Measurements from ENCODE around the gene TANGO6.

The TANGO6 gene

DNA sequence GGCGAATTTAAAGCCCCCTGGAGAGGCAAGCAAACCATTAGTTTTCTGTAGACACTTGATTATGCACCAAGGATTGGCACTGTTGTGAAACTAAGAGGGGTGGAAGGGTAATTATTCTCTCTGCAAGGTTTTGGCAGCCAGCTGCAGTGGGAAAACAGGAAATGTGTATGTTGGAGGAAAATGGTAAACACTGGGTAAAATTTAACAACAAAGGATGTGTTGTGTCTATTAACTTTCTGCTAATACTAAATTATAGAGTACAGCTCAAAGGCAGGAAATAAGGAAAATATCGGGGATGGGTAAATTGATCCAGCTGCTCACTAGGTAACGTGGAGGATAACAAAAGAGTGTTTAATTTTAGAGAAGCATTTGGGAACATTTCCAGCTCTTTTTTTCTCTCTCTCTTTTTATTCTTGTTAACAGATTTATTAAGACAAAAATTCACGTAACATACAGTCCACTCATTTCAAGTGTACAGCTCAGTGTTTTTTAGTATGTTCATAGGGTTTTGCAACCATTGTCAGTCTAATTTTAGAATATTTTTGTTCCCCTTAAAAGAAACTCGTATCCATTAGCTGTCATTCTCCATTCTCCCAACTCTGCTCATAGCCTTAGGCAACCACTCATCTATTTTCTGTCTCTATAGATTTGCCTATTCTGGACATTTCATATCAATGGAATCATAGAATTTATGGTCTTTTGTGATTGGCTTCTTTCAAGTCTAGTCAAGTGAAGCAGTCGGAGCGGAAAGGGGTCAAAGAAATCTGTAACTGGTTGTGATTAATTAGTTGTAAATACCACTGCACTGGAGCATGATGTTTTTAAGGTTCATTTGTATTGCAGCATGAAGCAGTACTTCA is 41.8 kb downstream of the TANGO6 start:
- H3K27me3 Mint-ChIP-seq (ENCODE audit: low read depth): no peaks in the 10 kb centered on the region
- H3K27ac Mint-ChIP-seq: no peak overlapping the region

DNA sequence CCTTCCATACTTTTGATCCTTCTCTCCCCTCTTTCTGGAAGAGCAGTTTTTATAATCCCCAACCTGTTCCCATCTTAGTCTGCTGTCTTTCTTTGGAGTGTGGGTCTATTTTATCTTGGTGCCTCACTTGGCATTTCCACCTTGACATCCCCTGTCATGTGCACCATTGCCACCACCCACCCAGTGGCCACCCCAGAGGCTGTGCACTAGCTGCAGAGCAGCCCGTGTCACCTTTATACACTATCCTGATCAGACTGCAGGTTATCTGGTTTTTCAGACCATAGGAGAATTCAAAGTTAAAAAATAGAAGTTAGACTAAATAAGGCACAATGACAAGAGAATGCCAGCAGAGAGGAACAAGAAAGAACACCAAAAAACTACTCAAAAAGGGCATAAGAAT is 43.8 kb downstream of the TANGO6 start:
- H3K4me1 Mint-ChIP-seq (ENCODE audit: low read depth): no peaks in the 10 kb centered on the region
- H3K9me3 Mint-ChIP-seq: no peaks in the 10 kb centered on the region
- H3K4me3 Mint-ChIP-seq: no peak overlapping the region
- DNase-seq (ENCODE audit: low spot score): no peak
- H3K27ac Mint-ChIP-seq: no peak overlapping the region
- no peaks in the 10 kb centered on the region for H3K27me3 Mint-ChIP-seq (ENCODE audit: low read depth)
- H3K36me3 Mint-ChIP-seq (ENCODE audit: low read depth): peaks cover 5% of the 10 kb centered on the region

More for the DNA sequence above, 41.8 kb downstream of the TANGO6 start:
- Mint-ChIP-seq H3K4me1 (ENCODE audit: low read depth) (no peaks in the 10 kb centered on the region), H3K9me3 (no peaks in the 10 kb centered on the region), H3K4me3 (no peak overlapping the region), H3K36me3 (ENCODE audit: low read depth) (peaks cover 11% of the 10 kb centered on the region)
- no peak for DNase-seq (ENCODE audit: low spot score)

GRCh38 chr16:68889508-68890150 is 46.3 kb downstream of the TANGO6 start:
- Mint-ChIP-seq H3K27ac (no peak overlapping the region), H3K4me3 (no peak overlapping the region), H3K36me3 (ENCODE audit: low read depth) (peaks cover 4% of the 10 kb centered on the region), H3K4me1 (ENCODE audit: low read depth) (no peaks in the 10 kb centered on the region), H3K27me3 (ENCODE audit: low read depth) (no peaks in the 10 kb centered on the region), H3K9me3 (no peaks in the 10 kb centered on the region)
- no peak for DNase-seq (ENCODE audit: low spot score)

DNA sequence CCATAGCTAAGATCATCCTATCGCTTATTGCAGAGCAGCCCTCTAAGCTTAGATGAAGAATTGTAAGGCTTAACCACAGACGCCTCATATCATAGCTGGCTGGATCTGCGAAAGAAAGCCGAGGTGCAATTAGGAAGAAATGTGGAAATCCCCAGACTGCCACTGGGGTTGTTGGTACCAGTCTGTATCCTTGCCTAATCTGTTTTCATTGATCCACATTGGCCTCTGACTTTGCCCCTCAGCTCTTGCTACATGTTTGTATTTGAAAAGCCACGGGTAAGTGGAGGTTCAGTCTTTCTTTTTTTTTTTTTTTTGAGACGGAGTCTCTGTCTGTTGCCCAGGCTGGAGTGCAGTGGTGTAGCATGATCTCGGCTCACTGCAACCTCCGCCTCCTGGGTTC is 48.9 kb downstream of the TANGO6 start:
- DNase-seq (ENCODE audit: low spot score): no peak
- Mint-ChIP-seq H3K36me3 (ENCODE audit: low read depth) (peaks cover under 1% of the 10 kb centered on the region), H3K27me3 (ENCODE audit: low read depth) (no peaks in the 10 kb centered on the region), H3K9me3 (no peaks in the 10 kb centered on the region), H3K4me3 (no peak overlapping the region), H3K27ac (no peak overlapping the region), H3K4me1 (ENCODE audit: low read depth) (no peaks in the 10 kb centered on the region)

- no peak overlapping the region for H3K27ac Mint-ChIP-seq
- no peaks in the 10 kb centered on the region for H3K4me1 Mint-ChIP-seq (ENCODE audit: low read depth)
- no peak for DNase-seq (ENCODE audit: low spot score)
- no peaks in the 10 kb centered on the region for H3K36me3 Mint-ChIP-seq (ENCODE audit: low read depth)
- no peaks in the 10 kb centered on the region for H3K9me3 Mint-ChIP-seq
- H3K4me3 Mint-ChIP-seq: no peak overlapping the region
- H3K27me3 Mint-ChIP-seq (ENCODE audit: low read depth): no peaks in the 10 kb centered on the region
These were observed 49.6 kb downstream of the TANGO6 start for GRCh38 chr16:68892898-68893297.

- H3K36me3 Mint-ChIP-seq (ENCODE audit: low read depth): no peaks in the 10 kb centered on the region
- no peak for DNase-seq (ENCODE audit: low spot score)
- H3K4me3 Mint-ChIP-seq: no peak overlapping the region
- no peaks in the 10 kb centered on the region for H3K27me3 Mint-ChIP-seq (ENCODE audit: low read depth)
- H3K4me1 Mint-ChIP-seq (ENCODE audit: low read depth): no peaks in the 10 kb centered on the region
- H3K27ac Mint-ChIP-seq: no peak overlapping the region
- no peaks in the 10 kb centered on the region for H3K9me3 Mint-ChIP-seq
These were observed 50.7 kb downstream of the TANGO6 start for GRCh38 chr16:68893710-68894705.

DNA sequence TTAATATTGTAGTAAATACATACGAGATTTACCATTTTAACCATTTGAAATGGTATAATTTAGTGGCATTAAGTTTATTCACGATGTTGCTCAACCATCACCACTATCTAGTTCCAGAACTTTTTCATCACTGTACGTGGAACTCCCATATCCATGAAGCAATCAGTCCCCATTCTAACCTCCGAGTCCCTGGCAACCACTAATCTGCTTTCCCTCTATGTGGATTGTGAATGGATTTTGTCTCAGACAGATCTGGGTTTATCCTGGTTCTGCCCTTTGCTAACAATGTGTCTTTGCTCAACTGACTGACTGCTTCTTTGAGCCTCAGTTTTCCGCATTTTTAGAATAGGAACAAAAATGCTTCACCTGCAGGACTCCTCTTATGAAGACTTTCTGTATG is 51.4 kb downstream of the TANGO6 start:
- no peak for DNase-seq (ENCODE audit: low spot score)
- Mint-ChIP-seq H3K36me3 (ENCODE audit: low read depth) (no peaks in the 10 kb centered on the region), H3K27ac (no peak overlapping the region), H3K27me3 (ENCODE audit: low read depth) (no peaks in the 10 kb centered on the region), H3K4me3 (no peak overlapping the region), H3K4me1 (ENCODE audit: low read depth) (no peaks in the 10 kb centered on the region), H3K9me3 (no peaks in the 10 kb centered on the region)

DNA sequence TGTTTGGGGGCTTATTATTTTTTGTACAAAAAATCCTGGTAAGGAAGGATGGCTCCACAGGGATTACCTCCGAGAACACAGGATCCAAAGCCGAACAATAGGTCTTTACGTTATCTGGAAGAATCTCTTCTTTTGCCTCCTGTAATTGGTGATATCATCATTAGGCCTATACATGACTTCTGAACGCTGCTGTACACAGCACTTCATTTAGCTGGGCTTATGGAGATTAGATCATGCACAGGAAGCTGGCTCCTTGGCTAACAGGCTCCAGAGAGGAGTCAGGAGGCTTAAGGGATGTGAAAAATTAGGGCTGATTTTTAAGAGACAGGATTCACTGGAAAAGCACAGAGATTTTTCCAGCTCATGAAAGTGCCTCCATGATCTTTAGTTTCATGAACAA is 54.7 kb downstream of the TANGO6 start:
- H3K36me3 Mint-ChIP-seq (ENCODE audit: low read depth): peaks cover 6% of the 10 kb centered on the region
- no peaks in the 10 kb centered on the region for H3K9me3 Mint-ChIP-seq
- H3K27me3 Mint-ChIP-seq (ENCODE audit: low read depth): no peaks in the 10 kb centered on the region
- no peaks in the 10 kb centered on the region for H3K4me1 Mint-ChIP-seq (ENCODE audit: low read depth)
- no peak for DNase-seq (ENCODE audit: low spot score)
- H3K27ac Mint-ChIP-seq: no peak overlapping the region
- H3K4me3 Mint-ChIP-seq: no peak overlapping the region

- no peaks in the 10 kb centered on the region for H3K27me3 Mint-ChIP-seq (ENCODE audit: low read depth)
These were observed 56.7 kb downstream of the TANGO6 start for GRCh38 chr16:68900009-68900408.

DNA sequence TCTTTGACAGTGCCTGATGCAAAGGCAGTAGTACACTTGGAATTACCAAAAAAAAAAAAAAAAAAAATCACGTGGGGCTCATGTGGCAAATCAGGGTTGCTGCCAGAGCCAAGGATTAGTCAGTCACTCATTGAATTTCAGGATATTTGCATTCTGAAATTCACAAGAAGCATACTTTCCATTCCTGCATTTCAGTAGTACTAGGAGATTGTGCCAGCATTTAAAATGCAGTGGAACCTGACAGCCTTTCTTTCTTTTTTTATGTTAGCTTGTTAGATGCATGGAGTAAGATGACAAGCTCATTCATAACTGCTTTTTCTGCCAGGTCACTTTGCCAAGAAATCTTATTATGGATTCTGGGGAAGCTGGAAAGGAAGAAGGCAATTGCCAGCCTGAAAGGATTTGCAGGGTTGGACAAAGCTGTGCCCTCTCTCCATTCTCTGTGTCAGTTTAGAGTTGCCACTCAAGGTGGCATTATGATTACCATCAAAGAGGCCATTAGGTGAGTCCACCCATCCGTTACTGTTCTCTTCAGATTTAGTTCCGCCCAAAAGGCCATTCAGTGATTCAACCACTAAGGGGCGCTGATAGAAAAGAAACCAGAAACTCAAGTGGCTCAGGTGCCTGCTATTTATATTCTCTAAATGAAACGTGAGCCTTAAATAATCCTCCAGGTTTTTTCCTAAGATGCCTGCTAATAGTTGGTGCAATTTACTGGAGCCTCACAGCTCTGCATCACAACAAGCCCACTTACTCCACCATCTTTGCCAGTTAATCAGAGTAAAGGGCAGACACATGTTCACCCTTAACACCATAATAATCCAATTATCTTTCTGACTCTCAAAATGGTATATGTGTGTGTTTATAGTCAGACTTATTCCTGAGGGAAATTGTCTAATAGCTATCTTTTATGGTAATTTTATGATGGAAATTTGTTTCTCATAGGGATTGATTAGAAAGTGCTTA is 59.0 kb downstream of the TANGO6 start:
- Mint-ChIP-seq H3K4me1 (ENCODE audit: low read depth) (no peaks in the 10 kb centered on the region), H3K27ac (no peak overlapping the region), H3K27me3 (ENCODE audit: low read depth) (no peaks in the 10 kb centered on the region), H3K36me3 (ENCODE audit: low read depth) (peaks cover 6% of the 10 kb centered on the region), H3K9me3 (no peaks in the 10 kb centered on the region), H3K4me3 (no peak overlapping the region)
- no peak for DNase-seq (ENCODE audit: low spot score)

More at GRCh38 chr16:68900009-68900408, 56.7 kb downstream of the TANGO6 start:
- H3K36me3 Mint-ChIP-seq (ENCODE audit: low read depth): peaks cover 6% of the 10 kb centered on the region
- H3K4me1 Mint-ChIP-seq (ENCODE audit: low read depth): no peaks in the 10 kb centered on the region
- no peak for DNase-seq (ENCODE audit: low spot score)
- H3K4me3 Mint-ChIP-seq: no peak overlapping the region
- H3K27ac Mint-ChIP-seq: no peak overlapping the region
- no peaks in the 10 kb centered on the region for H3K9me3 Mint-ChIP-seq

DNA sequence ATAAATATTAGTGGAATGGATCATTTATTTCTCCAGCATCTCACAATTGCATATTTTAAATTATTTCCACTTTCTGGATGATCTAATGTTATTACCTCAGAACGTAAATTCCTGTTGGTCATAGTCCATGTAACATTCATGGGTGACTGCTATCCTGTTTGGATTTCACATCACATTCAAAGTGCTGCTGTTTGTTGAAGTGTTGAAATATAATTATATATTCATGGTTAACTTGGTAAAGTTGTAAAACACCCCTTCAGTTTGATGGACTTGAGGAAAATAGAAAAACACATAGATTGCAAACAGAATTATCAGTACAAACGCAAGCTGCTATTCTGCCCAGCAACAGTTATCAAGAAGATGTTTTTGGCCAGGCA is 59.6 kb downstream of the TANGO6 start:
- no peaks in the 10 kb centered on the region for H3K4me1 Mint-ChIP-seq (ENCODE audit: low read depth)
- H3K9me3 Mint-ChIP-seq: no peaks in the 10 kb centered on the region
- no peak overlapping the region for H3K27ac Mint-ChIP-seq
- H3K36me3 Mint-ChIP-seq (ENCODE audit: low read depth): peaks cover 6% of the 10 kb centered on the region
- H3K4me3 Mint-ChIP-seq: no peak overlapping the region
- DNase-seq (ENCODE audit: low spot score): no peak
- no peaks in the 10 kb centered on the region for H3K27me3 Mint-ChIP-seq (ENCODE audit: low read depth)

GRCh38 chr16:68907297-68907696 is 64.0 kb downstream of the TANGO6 start:
- Mint-ChIP-seq H3K4me3 (no peak overlapping the region), H3K27ac (no peak overlapping the region), H3K4me1 (ENCODE audit: low read depth) (no peaks in the 10 kb centered on the region), H3K27me3 (ENCODE audit: low read depth) (no peaks in the 10 kb centered on the region), H3K36me3 (ENCODE audit: low read depth) (peaks cover 2% of the 10 kb centered on the region), H3K9me3 (no peaks in the 10 kb centered on the region)
- no peak for DNase-seq (ENCODE audit: low spot score)

DNA sequence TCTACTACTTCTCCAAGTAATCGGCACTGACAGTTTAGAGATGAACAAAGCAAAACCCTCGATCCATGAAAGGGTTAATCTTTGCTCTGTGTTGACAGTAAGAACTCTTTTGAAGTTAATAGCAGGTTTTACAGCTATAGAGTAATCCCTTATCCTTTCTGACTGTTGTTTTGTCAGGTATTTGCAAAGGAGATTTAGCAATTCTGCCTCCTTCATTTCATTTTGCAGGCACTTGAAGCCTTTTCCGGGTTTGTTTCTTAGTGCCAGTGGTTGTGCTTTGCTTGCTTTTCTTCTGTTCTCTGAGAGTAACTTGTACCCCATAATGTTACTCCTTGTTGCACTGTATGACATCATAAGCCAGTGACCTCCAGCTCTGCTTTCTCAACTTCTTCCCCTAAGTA is 64.5 kb downstream of the TANGO6 start:
- no peak overlapping the region for H3K27ac Mint-ChIP-seq
- no peaks in the 10 kb centered on the region for H3K9me3 Mint-ChIP-seq
- no peaks in the 10 kb centered on the region for H3K27me3 Mint-ChIP-seq (ENCODE audit: low read depth)
- no peak for DNase-seq (ENCODE audit: low spot score)
- H3K4me3 Mint-ChIP-seq: no peak overlapping the region
- H3K36me3 Mint-ChIP-seq (ENCODE audit: low read depth): peaks cover 5% of the 10 kb centered on the region
- H3K4me1 Mint-ChIP-seq (ENCODE audit: low read depth): no peaks in the 10 kb centered on the region

All from T-helper 2 cell treated with Interferon-gamma antibody and Interleukin-4, amounts not matched to agents 5 μg/mL and 100 μg/mL, for 36 hours (primary cell).